GM12878 (cell line): ENCODE measurements around the gene NAV2. TPM values are rescaled to one million over a fixed set of nuclear protein-coding genes. Genes with fewer than 3 reads are reported as not detected.

Source experiments
- ATAC-seq: fragments of 200-7000 bp; cut with Tn5 transposase; 3 replicates; pipeline ENCODE4 v1.9.1; 2020; ENCODE audit warnings: mild to moderate bottlenecking, moderate library complexity
- BruUV-seq: library from RNA; stranded (reverse); fragments of 400-500 nt; replicated peaks from 2 replicates; lab custom pipeline; 2021; lab: Mats Ljungman, UMichigan
- CTCF ChIA-PET: fragments of 300-600 bp; sonication (Branson Sonifier 250); formaldehyde crosslinking; extraction: SDS; loops from one replicate; lab custom pipeline; 2021; ENCODE audit warnings: inconsistent platforms; lab: Yijun Ruan, JAX
- POLR2A ChIA-PET: fragments of 350-600 bp; formaldehyde crosslinking; extraction: SDS; loops from one replicate; lab custom pipeline; 2021; ENCODE audit warnings: inconsistent platforms; lab: Charles Lee
- RAD21 ChIA-PET: fragments of 300-600 bp; sonication (Branson Sonifier 250); formaldehyde crosslinking; loops from one replicate; lab custom pipeline; 2023; ENCODE audit warnings: antibody characterized with exemption; ENCODE audit not compliant: unreplicated experiment; lab: Charles Lee
- SMC1A ChIA-PET: fragments of 300-600 bp; sonication (Branson Sonifier 250); formaldehyde crosslinking; loops from one replicate; lab custom pipeline; 2023; ENCODE audit not compliant: unreplicated experiment, uncharacterized antibody; lab: Charles Lee
- DNase-seq: peaks from one replicate; pipeline ENCODE4 v3.0.0-alpha.2; 2011; ENCODE audit warnings: low read depth, low spot score
- FAIRE-seq: peaks from 3 replicates; lab custom pipeline; 2011; peaks lifted over from hg19 to GRCh38; lab: Jason Lieb, UNC
- H2AFZ ChIP-seq: 2 replicates; pipeline ENCODE4 v1.6.0; 2011; ENCODE audit warnings: low read depth, low read length, control low read depth; ENCODE audit not compliant: control insufficient read depth
- H3K27ac ChIP-seq: 2 replicates; pipeline ENCODE4 v1.5.1; 2011; ENCODE audit warnings: control low read depth; ENCODE audit not compliant: control insufficient read depth, insufficient read depth
- H3K27me3 ChIP-seq, 2 experiments: replicated peaks in 1 of 2; 2 replicates each; pipeline versions ENCODE4 v1.6.0 to v1.6.1; 2011; ENCODE audit warnings: low read length in 1 of 2; ENCODE audit not compliant: control insufficient read depth in 2 of 2, insufficient read depth in 2 of 2
- H3K36me3 ChIP-seq, 2 experiments: 2 replicates each; pipeline ENCODE4 v1.5.1; 2011; ENCODE audit warnings: low read length in 1 of 2; ENCODE audit not compliant: control insufficient read depth in 2 of 2, insufficient read depth in 2 of 2
- H3K4me1 ChIP-seq: 2 replicates; pipeline ENCODE4 v1.6.1; 2011; ENCODE audit warnings: mild to moderate bottlenecking, low read length, moderate library complexity, mixed read lengths; ENCODE audit not compliant: control insufficient read depth, insufficient read depth
- H3K4me2 ChIP-seq: 2 replicates; pipeline ENCODE4 v1.6.0; 2011; ENCODE audit warnings: control low read depth; ENCODE audit not compliant: control insufficient read depth, insufficient read depth
- H3K4me3 ChIP-seq: fragments of 200-600 bp; sonication (generic); 2 replicates; pipeline ENCODE4 v1.5.1; 2016
- H3K79me2 ChIP-seq: 2 replicates; pipeline ENCODE4 v1.6.0; 2011; ENCODE audit warnings: low read length; ENCODE audit not compliant: control insufficient read depth, insufficient read depth
- H3K9ac ChIP-seq: 2 replicates; pipeline ENCODE4 v1.8.0; 2011; ENCODE audit warnings: low read length, control low read depth, mixed read lengths; ENCODE audit not compliant: control insufficient read depth, insufficient read depth
- H3K9me3 ChIP-seq: replicated peaks from 3 replicates; pipeline ENCODE4 v1.5.1; 2011; ENCODE audit warnings: mild to moderate bottlenecking, low read length; ENCODE audit not compliant: control insufficient read depth, insufficient read depth
- H4K20me1 ChIP-seq: 2 replicates; pipeline ENCODE4 v1.6.0; 2011; ENCODE audit not compliant: control insufficient read depth, insufficient read depth
- NBN ChIP-seq: fragments of 450-650 bp; IDR thresholded peaks from 2 replicates; pipeline ENCODE4 v1.6.1; 2016
- WGBS: methylation state at CpG from one replicate; pipeline ENCODE4 v1.1.6; 2016; ENCODE audit warnings: low lambda C conversion rate; ENCODE audit not compliant: insufficient replicate concordance, insufficient coverage; ENCODE audit errors: missing lambda C conversion rate; 5-methylcytosine and 5-hydroxymethylcytosine counted together
- in situ Hi-C: fragments of 300-500 bp; cut with MboI; formaldehyde crosslinking; loops from 9 replicates; pipeline ENCODE4 v1.14.3; 2018; ENCODE audit warnings: mixed read lengths
- intact Hi-C: fragments of 100-400 bp; cut with micrococcal nuclease; formaldehyde crosslinking; loops from one replicate; pipeline ENCODE4 v1.14.2; 2022; ENCODE audit not compliant: unreplicated experiment
- polyA plus RNA-seq, 11 experiments: library from polyadenylated mRNA; depleted of rRNA in 4 of 11; unstranded in 6 of 11; stranded (reverse) in 5 of 11; fragments of >200 nt; fragmentation: Nextera tagmentation in 4 of 11; fragmentation: Illumina TruSeq in 1 of 11; extraction: Ambion mirVana in 4 of 11; extraction: Trizol in 1 of 11; gene quantifications; 1 replicate in 1 of 11; 2 replicates in 10 of 11; pipeline versions ENCODE4 v1.2.1 to v1.2.3, GENCODE V29; 2011 to 2016; ENCODE audit warnings: inconsistent platforms in 2 of 11, missing spikeins in 2 of 11, low read depth in 1 of 11
- total RNA-seq, 4 experiments: library from RNA; depleted of rRNA in 3 of 4; stranded (reverse); fragments of >200 nt in 3 of 4; fragmentation: Illumina TruSeq in 1 of 4; extraction: Trizol in 1 of 4; gene quantifications; 2 replicates each; pipeline versions ENCODE4 v1.2.1 to v1.2.3, GENCODE V29; 2013 to 2021
- TF ChIP-seq, protein P1 (sequence below): fragments of 450-650 bp; formaldehyde crosslinking; IDR thresholded peaks from 2 replicates; pipeline ENCODE4 v1.5.0; 2022; ENCODE audit warnings: mild to moderate bottlenecking, missing genetic modification characterization

The NAV2 gene
- total and polyA plus RNA-seq, 10 of the 15 experiments (the other 5 are each of a cell fraction or from before 2014, with no cell fraction given): 0.35 to 6.1 (median 1.1) TPM

DNA sequence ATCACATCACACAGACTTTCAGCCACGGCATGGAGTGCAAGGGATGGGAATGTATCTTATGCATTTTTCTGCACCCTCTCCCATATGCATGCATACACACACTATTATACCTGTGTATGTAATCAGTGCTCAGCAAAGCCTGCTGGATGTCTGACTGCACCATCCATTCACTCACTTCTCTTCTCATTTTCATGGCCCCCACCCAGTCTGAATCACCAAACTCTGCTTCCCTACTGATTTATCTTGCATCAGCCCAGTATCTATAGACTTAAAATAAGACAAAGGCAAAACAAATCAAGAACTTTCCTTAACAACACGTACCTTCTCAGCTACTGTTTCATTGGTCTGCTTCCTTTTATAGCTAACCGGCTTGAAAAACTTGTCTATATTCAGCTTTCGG is 426.1 kb downstream of the NAV2 start (continued):
- TF ChIP-seq, protein P1, sequence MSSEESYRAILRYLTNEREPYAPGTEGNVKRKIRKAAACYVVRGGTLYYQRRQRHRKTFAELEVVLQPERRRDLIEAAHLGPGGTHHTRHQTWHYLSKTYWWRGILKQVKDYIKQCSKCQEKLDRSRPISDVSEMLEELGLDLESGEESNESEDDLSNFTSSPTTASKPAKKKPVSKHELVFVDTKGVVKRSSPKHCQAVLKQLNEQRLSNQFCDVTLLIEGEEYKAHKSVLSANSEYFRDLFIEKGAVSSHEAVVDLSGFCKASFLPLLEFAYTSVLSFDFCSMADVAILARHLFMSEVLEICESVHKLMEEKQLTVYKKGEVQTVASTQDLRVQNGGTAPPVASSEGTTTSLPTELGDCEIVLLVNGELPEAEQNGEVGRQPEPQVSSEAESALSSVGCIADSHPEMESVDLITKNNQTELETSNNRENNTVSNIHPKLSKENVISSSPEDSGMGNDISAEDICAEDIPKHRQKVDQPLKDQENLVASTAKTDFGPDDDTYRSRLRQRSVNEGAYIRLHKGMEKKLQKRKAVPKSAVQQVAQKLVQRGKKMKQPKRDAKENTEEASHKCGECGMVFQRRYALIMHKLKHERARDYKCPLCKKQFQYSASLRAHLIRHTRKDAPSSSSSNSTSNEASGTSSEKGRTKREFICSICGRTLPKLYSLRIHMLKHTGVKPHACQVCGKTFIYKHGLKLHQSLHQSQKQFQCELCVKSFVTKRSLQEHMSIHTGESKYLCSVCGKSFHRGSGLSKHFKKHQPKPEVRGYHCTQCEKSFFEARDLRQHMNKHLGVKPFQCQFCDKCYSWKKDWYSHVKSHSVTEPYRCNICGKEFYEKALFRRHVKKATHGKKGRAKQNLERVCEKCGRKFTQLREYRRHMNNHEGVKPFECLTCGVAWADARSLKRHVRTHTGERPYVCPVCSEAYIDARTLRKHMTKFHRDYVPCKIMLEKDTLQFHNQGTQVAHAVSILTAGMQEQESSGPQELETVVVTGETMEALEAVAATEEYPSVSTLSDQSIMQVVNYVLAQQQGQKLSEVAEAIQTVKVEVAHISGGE (CRISPR knock-in tag): no peak

DNA sequence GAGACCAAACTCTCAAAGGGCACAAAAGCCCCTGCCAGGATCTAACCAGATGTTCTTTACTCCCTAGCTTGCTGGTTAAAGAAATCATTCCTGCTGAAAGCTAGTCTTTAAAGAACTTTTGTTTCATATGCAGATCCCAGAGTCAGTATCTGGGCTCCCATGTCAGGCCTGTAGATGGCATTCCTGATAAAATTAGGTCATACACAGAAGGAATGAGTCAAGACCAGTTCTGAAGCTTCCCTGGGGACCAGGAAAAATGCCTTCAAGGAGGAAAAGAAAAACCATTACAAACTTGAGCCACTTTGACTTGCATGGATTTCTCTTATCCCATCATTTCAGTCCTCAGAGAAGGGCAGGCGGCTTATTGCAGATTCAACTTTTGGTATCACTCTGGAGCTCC is 441.7 kb downstream of the NAV2 start:
- DNase-seq (no peak), ATAC-seq (no peak), FAIRE-seq (no peak)
- BruUV-seq: no TSS peak
- Histone ChIP-seq H3K27me3 (peaks cover 7% of the 10 kb centered on the region in 2 experiments), H3K36me3 (no peaks in the 10 kb centered on the region), H3K79me2 (no peaks in the 10 kb centered on the region), H4K20me1 (no peaks in the 10 kb centered on the region), H2AFZ (no peak overlapping the region), H3K9ac (no peak overlapping the region), H3K4me1 (no peaks in the 10 kb centered on the region; the same call in 1 of the 2 replicates), H3K4me3 (no peak overlapping the region), H3K4me2 (no peak overlapping the region), H3K27ac (no peak overlapping the region), H3K9me3 (no peaks in the 10 kb centered on the region; the same call in 2 of the 3 replicates)
- no peak for TF ChIP-seq NBN
- CTCF ChIA-PET: interaction anchor here (0.9 to 1.3 kb wide), 5 partner anchors 16 to 200 kb away, joined by 3 to 9 read pairs (median 3); no protein-coding TSS in a partner anchor
- SMC1A ChIA-PET: interaction anchor here (1.0 to 1.4 kb wide), 2 partner anchors 9 to 15 kb away, joined by 3 to 4 read pairs; no protein-coding TSS in a partner anchor
- in situ Hi-C loops (no loop called here), intact Hi-C loops (no loop called here)
- RAD21 ChIA-PET: no interaction called here
- WGBS: 44% methylated on average over 1 of the region's 1 CpG
- POLR2A ChIA-PET: no interaction called here
